Right cardiac atrium (tissue), 5 donors: ENCODE results near the gene TCF19. TPM values are rescaled to one million over a fixed set of nuclear protein-coding genes. Genes with fewer than 3 reads are reported as not detected.
A peak's percentile ranks its signal among the peaks of the same experiment; 100 is the strongest.
"Not testable (repeated sequence)": the region's sequence is repeated elsewhere in the genome, so short reads cannot be mapped to it uniquely, and the experiment has no call there.

ENCODE experiments used
- ATAC-seq, 2 donors: fragments of 200-7000 bp; cut with Tn5 transposase; one replicate each; pipeline versions ENCODE4 v1.8.0 to v1.9.1; 2020; ENCODE audit warnings: moderate library complexity in 2 of 2, mild to moderate bottlenecking in 1 of 2
- DNase-seq, 3 donors: peaks; one replicate each; pipeline ENCODE4 v3.0.0-alpha.2; 2020
- H3K27ac ChIP-seq: one replicate; pipeline ENCODE4 v1.5.1; 2013; ENCODE audit warnings: mild to moderate bottlenecking, low read length, control low read depth, moderate library complexity
- H3K27me3 ChIP-seq: one replicate; pipeline ENCODE4 v1.6.1; 2013; ENCODE audit not compliant: control insufficient read depth, insufficient read depth
- H3K4me1 ChIP-seq: one replicate; pipeline ENCODE4 v1.6.1; 2013; ENCODE audit warnings: low read length; ENCODE audit not compliant: control insufficient read depth, insufficient read depth
- H3K4me3 ChIP-seq: one replicate; pipeline ENCODE4 v1.5.1; 2013; ENCODE audit warnings: low read length, control low read depth
- H3K9me3 ChIP-seq: one replicate; pipeline ENCODE4 v1.6.1; 2013; ENCODE audit warnings: low read length; ENCODE audit not compliant: control insufficient read depth
- whole genome bisulfite sequencing: extraction: QIAGEN DNeasy Blood & Tissue Kit; methylation state at CpG from one replicate; pipeline ENCODE4 v1.1.7; 2013; 5-methylcytosine and 5-hydroxymethylcytosine counted together
- intact Hi-C, 4 donors: fragments of 100-400 bp; cut with DNase I; formaldehyde crosslinking; loops; one replicate each; pipeline versions ENCODE4 v1.11.0 to v1.14.0; 2022 to 2023
- polyA plus RNA-seq: library from polyadenylated mRNA; stranded (reverse); fragments of 200-250 nt; gene quantifications from one replicate; pipeline ENCODE4 v1.2.3, GENCODE V29; 2013
- total RNA-seq, 4 donors: library from RNA; stranded (reverse); fragmentation: NEBNext Ultra II Directional; extraction: Animal tissue kit (Norgen Biotek cat#: 25700); gene quantifications; one replicate each; pipeline ENCODE4 v1.2.1, GENCODE V29; 2021
- donor health status: healthy with polysubstance abuse.
- donor health status: DM: no; HTN: yes; CAD: no.
- donor health status: DM: no; HTN: no; CAD: no.
- donor health status: DM: no; HTN: yes; CAD: no; lungs with severe emphysema.
- donor health status: DM: yes; HTN: yes; CAD: no.

The TCF19 gene
- total and polyA plus RNA-seq, 5 donors, result 2.0 to 5.5 (median 3.4) TPM

DNA sequence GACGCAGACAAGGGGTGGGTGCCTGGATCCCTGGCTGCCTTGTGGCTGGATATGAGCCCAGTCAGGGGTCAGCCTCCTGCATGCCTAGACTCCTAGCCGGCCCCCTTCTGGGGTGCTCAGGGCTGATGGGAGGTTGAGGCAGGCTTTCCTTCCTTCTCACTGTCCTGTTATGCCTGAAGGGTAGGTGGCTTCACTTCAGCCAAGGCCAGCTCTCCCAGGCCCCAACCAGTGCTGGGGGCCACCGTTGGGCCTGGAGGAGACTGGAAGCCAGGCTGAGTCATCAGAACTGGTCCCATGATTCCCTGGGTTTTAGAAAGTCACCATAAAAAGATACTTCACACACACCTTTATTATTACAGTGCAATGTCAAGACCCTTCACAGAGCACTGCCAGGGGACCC is 15.0 kb downstream of the TCF19 start:
- H3K4me3 ChIP-seq, result no peak overlapping the region
- no peak overlapping the region for H3K27ac ChIP-seq
- DNase-seq (no peak), ATAC-seq (no peak)
- no peaks in the 10 kb centered on the region for H3K9me3 ChIP-seq
- H3K4me1 ChIP-seq, result no peaks in the 10 kb centered on the region
- WGBS, result 64% methylated on average over 3 of the region's 3 CpGs
- H3K27me3 ChIP-seq, result no peaks in the 10 kb centered on the region
- intact Hi-C loops, result no loop called here

DNA sequence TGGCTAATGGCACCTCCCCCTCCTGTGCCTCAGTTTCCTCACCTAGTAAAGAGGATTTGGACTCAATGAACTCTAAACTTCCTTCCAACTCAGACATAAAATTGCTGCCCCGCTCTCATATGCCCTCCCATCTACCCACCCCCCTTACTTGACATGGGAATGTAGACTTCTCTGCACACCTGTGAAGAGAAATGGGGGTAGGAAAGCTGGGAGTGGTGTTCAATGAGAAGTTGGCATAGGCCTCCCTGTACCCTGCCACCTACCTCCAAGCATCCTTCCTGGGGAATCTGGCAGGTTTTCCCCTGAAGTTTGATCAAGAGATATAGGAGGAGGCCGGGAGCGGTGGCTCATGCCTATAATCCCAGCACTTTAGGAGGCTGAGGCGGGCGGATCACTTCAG is 16.0 kb downstream of the TCF19 start:
- ATAC-seq (no peak), DNase-seq (no peak)
- intact Hi-C loops, result no loop called here
- no peaks in the 10 kb centered on the region for H3K9me3 ChIP-seq
- H3K4me1 ChIP-seq, result no peaks in the 10 kb centered on the region
- no peak overlapping the region for H3K4me3 ChIP-seq
- no peak overlapping the region for H3K27ac ChIP-seq
- 91% methylated on average over 5 of the region's 5 CpGs for WGBS
- no peaks in the 10 kb centered on the region for H3K27me3 ChIP-seq

DNA sequence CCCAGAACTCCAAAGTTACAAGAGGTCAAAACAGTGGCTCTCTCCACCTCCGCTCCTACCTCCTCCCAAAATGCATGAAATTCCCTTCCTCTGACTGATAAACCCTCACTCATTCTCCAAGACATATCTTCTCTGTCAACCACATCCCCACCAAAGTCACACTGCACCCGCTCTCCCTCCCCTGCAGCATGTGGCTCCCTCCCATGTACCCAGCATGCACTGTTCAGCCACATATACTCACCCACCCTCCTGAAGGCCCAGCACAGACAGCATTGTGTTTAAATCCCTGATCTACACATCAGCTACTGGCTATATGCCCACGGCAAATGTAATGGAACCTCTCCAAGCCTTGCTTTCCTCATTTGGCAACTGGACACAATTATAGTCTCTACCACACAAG is 17.6 kb downstream of the TCF19 start:
- Histone ChIP-seq H3K4me3 (no peak overlapping the region), H3K27ac (no peak overlapping the region), H3K4me1 (no peaks in the 10 kb centered on the region), H3K27me3 (no peaks in the 10 kb centered on the region), H3K9me3 (no peaks in the 10 kb centered on the region)
- ATAC-seq (no peak), DNase-seq (no peak)
- WGBS, result 40% methylated on average over 3 of the region's 3 CpGs
- intact Hi-C loops, result no loop called here

DNA sequence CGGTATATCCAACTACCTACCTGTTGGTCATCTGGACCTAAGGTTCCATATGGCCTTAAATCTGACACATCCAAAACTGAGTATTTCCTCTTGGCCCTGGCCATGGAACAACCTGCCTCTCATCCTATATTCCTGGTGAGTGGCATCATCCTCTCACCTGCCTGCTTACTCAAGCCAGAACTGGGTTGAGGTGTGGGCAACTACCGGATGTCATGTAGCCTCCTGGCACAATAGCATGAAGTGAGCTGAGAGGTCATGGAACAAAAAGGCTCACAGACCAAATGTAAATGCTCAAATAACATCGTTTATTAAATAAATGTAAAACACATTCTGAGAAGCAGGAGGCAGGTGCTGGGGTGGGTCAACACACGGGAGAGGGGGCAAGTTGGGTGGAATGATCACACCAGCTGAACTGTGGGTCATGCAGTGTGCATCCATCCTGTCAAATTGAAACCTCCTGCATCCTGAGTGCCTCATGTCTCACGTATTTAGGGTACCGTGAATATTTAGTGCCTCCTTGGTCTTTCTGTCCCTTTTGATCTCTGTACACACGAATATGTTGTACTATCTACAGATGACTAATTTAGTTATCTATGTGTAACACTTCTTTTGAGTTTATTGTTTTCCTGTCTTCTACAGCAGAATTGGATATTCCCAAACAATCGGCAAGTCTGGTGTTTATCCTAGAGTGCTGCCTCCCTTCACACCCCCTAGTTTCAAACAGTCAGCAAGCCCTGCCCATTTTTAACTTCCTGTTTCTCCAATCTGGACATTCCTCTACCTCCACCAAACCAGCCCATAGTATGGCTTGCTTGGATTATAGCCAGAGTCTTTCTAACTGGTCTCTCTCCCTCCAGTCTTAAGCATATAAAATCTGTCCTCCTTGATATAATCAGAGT is 20.0 kb downstream of the TCF19 start:
- ATAC-seq (peak in 1 of 2 donors; percentile 53), DNase-seq (no peak)
- intact Hi-C loops, result no loop called here
- no peaks in the 10 kb centered on the region for H3K9me3 ChIP-seq
- no peak overlapping the region for H3K4me3 ChIP-seq
- no peaks in the 10 kb centered on the region for H3K4me1 ChIP-seq
- no peaks in the 10 kb centered on the region for H3K27me3 ChIP-seq
- 71% methylated on average over 8 of the region's 8 CpGs for WGBS
- no peak overlapping the region for H3K27ac ChIP-seq

DNA sequence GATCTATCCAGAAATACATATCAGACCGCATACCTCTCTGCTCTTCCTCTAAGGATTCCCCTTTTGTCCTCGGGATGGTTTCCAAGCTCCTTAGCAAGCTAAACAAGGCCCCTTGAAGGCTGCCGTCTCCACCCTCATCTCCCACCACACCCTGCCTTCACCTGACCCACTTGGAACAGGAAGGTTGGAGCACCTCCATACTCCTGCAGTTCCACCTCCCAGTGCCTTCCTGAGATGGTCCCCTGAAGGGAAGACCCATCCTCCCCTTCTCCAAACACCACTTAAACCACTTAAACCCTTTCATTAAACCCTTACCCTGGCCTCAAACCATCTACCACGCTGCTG is 20.6 kb downstream of the TCF19 start:
- no peak overlapping the region for H3K4me3 ChIP-seq
- intact Hi-C loops, result no loop called here
- no peaks in the 10 kb centered on the region for H3K4me1 ChIP-seq
- H3K27me3 ChIP-seq, result no peaks in the 10 kb centered on the region
- WGBS, result 66% methylated on average over 4 of the region's 4 CpGs
- H3K9me3 ChIP-seq, result no peaks in the 10 kb centered on the region
- DNase-seq (no peak), ATAC-seq (no peak)
- no peak overlapping the region for H3K27ac ChIP-seq

DNA sequence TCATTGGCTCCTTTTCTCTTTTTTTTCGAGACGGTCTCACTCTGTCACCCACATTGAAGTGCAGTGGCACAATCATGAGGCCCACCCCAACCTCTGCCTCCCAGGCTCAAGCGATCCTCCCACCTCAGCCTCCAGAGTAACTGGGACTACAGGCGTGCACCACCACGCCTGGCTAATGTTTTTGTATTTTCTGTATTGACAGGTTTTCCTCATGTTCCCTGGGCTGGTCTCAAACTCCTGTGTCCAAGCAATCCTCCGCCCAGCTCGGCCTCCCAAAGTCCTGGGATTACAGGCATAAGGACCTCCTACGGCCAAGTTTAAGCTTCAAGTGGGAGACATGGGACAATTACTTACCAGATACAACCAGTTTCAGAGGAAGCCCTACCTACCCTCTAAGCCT is 21.5 kb downstream of the TCF19 start:
- H3K27ac ChIP-seq, result peak overlapping the region; percentile 39
- peak overlapping the region; percentile 17 for H3K4me3 ChIP-seq
- intact Hi-C loops, result no loop called here
- WGBS, result 95% methylated on average over 8 of the region's 8 CpGs
- DNase-seq (no peak), ATAC-seq (no peak)
- no peaks in the 10 kb centered on the region for H3K27me3 ChIP-seq
- H3K9me3 ChIP-seq, result no peaks in the 10 kb centered on the region
- H3K4me1 ChIP-seq, result no peaks in the 10 kb centered on the region

DNA sequence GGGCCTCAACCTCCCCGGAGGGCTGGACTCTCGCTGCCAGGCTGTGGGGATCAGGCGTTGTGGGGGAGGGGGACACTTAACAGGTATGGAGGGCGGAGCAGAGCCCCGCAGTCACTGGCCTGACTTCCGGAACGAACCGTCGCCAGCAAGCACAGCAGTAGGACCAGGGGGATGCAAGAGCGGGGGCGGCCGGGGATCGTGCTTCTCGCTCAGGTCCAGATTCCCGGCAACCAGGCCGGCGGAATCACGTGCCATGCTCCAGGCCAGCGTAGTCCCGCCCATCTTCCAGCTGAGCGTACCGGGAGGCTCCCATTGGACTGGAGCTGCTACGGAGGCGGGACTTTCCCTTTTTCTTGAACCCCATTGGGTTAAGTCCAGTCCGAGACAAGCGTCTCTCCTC is 22.1 kb downstream of the TCF19 start:
- DNase-seq (peak; percentile 80 to 92 (median 91)), ATAC-seq (peak; percentile 95 to 99)
- no peaks in the 10 kb centered on the region for H3K9me3 ChIP-seq
- intact Hi-C loops, result no loop called here
- H3K4me1 ChIP-seq, result no peaks in the 10 kb centered on the region
- H3K4me3 ChIP-seq, result peak overlapping the region; percentile 17
- H3K27me3 ChIP-seq, result no peaks in the 10 kb centered on the region
- H3K27ac ChIP-seq, result peak overlapping the region; percentile 39
- 56% methylated on average over 26 of the region's 26 CpGs for WGBS

DNA sequence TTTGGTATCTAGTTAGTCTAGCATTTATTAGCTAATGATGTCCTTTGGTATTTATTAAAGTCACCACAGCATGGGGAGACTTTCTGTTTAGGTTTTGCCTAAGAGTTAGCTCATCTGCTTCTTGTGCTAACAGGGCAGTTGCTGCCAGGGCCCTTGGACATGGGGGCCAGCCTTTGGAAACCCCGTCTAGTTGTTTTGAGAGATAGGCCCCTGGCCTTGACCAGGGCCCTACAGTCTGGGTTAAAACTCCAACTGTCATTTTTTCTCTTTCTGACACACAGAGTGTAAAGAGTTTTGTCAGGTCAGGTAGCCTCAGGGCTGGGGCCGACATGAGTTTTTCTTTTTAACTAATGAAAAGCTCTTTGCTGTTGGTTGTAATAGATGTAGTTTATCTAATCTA is 24.9 kb downstream of the TCF19 start:
- intact Hi-C loops, H3K9me3 ChIP-seq, H3K4me1 ChIP-seq, H3K27ac ChIP-seq, ATAC-seq, H3K27me3 ChIP-seq, DNase-seq, H3K4me3 ChIP-seq: not testable (repeated sequence)
- 92% methylated on average over 2 of the region's 2 CpGs for WGBS

DNA sequence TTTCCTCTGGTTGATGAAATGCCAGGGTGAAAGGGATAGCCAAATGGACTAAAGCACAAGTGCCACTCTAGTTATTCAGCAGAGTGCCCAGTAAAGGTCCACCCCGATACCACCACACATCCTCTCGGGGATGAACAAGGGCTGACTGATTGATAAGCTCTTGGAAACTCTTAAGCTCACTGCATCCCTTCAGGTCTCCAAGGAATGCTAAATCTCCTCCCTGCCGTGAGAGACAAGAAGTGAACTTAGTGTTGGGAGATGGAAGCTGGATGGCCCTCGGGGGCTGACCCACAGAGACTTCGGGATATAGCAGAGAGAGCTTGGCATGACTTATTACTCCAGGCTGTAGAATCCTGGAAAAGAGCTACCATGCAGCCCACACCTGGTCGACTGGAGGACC is 25.5 kb downstream of the TCF19 start:
- WGBS, result 70% methylated on average over 6 of the region's 6 CpGs
- DNase-seq, H3K4me3 ChIP-seq, ATAC-seq, intact Hi-C loops, H3K9me3 ChIP-seq, H3K4me1 ChIP-seq, H3K27ac ChIP-seq, H3K27me3 ChIP-seq: not testable (repeated sequence)

DNA sequence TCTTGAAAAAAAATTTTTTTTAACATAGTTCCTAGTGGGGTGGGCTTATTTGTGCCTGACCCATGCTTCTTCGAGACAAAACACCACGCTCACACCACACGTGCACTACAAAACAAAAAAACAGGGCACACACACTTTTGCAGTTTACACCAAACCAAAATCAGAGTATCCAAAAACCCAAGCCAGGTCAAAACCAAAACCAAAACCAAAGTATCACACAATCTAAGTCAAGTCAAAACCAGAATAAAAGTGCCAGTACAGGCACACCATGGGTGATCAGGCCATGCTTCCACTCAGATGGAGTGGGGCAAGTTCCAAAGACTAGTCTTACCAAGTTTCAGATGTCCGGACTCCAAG is 27.3 kb downstream of the TCF19 start:
- H3K27me3 ChIP-seq, intact Hi-C loops, DNase-seq, H3K4me1 ChIP-seq, H3K9me3 ChIP-seq: not testable (repeated sequence)
- H3K27ac ChIP-seq, result peak overlapping the region; percentile 5
- H3K4me3 ChIP-seq, result peak overlapping the region; percentile 32
- peak in 1 of 2 donors; percentile 36 for ATAC-seq
- WGBS, result 45% methylated on average over 4 of the region's 4 CpGs

DNA sequence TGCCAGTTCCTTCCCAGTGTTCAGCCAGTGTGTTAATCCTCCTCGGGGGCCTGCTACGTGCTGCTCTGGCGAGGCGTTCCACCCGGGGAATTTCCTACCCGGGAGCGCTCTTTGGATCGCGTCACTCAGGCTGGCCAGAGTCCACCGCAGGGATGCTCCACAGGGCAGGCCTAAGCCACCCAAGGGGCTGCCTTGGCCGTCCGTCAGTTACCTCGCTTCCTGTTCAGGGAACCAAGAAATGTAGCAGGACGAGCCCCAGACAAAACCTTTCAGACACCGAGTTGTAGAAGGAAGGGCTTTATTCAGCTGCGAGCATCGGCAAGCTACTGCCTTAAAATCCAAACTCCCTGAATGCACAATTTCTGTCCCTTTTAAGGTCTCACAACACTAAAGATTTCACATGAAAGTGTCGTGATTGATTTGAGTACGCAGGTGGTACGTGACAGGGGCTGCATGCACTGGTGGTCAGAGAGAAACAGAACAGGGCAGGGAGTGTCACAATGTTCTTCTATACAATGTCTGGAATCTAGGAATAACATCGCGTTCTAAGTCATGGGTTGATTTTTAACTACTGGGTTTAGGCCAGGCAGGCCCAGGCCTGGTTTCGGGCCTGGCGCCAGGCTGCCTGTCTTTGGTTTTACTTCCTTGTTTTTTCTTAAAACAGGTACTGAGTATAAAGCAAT is 27.8 kb downstream of the TCF19 start:
- Histone ChIP-seq H3K27me3 (no peaks in the 10 kb centered on the region), H3K4me3 (peak overlapping the region; percentile 32), H3K4me1 (no peaks in the 10 kb centered on the region), H3K9me3 (no peaks in the 10 kb centered on the region), H3K27ac (peak overlapping the region; percentile 5)
- ATAC-seq (peak; percentile 75 to 89), DNase-seq (peak; percentile 89 to 95 (median 93))
- intact Hi-C loops, result no loop called here
- 54% methylated on average over 24 of the region's 24 CpGs for WGBS
